ENCODE measurements around the gene ARHGAP6.
A peak's percentile ranks its signal among the peaks of the same experiment; 100 is the strongest.
"Not testable (repeated sequence)": the region's sequence is repeated elsewhere in the genome, so short reads cannot be mapped to it uniquely, and the experiment has no call there.

Gene ARHGAP6

GRCh38 chrX:11395859-11396258, 269.9 kb downstream of the ARHGAP6 start:
- DNase-seq (ENCODE audit: low read depth): no peak

- DNase-seq (ENCODE audit: low read depth): no peak
Observed at GRCh38 chrX:11393949-11394654, 271.6 kb downstream of the ARHGAP6 start.

- no peak for DNase-seq (ENCODE audit: low read depth)
Observed at GRCh38 chrX:11386812-11387211, 278.9 kb downstream of the ARHGAP6 start.

GRCh38 chrX:11386001-11386523, 279.7 kb downstream of the ARHGAP6 start:
- peak; percentile 83 for DNase-seq (ENCODE audit: low read depth)

- DNase-seq (ENCODE audit: low read depth): no peak
Observed at GRCh38 chrX:11382930-11383329, 282.8 kb downstream of the ARHGAP6 start.

- peak; percentile 61 for DNase-seq (ENCODE audit: low read depth)
Observed at GRCh38 chrX:11381464-11381863, 284.3 kb downstream of the ARHGAP6 start.

GRCh38 chrX:11380187-11380844, 285.4 kb downstream of the ARHGAP6 start:
- no peak for DNase-seq (ENCODE audit: low read depth)

GRCh38 chrX:11376163-11376562, 289.6 kb downstream of the ARHGAP6 start:
- no peak for DNase-seq (ENCODE audit: low read depth)

- peak; percentile 29 for DNase-seq (ENCODE audit: low read depth)
Observed at GRCh38 chrX:11375614-11376119, 290.1 kb downstream of the ARHGAP6 start.

GRCh38 chrX:11374570-11374969, 291.1 kb downstream of the ARHGAP6 start:
- DNase-seq (ENCODE audit: low read depth): no peak

GRCh38 chrX:11371106-11371505, 294.6 kb downstream of the ARHGAP6 start:
- DNase-seq (ENCODE audit: low read depth): no peak

GRCh38 chrX:11367609-11368430, 297.9 kb downstream of the ARHGAP6 start:
- peak; percentile 18 for DNase-seq (ENCODE audit: low read depth)

- DNase-seq (ENCODE audit: low read depth): no peak
Observed at GRCh38 chrX:11366998-11367595, 298.6 kb downstream of the ARHGAP6 start.

GRCh38 chrX:11365426-11365825, 300.3 kb downstream of the ARHGAP6 start:
- no peak for DNase-seq (ENCODE audit: low read depth)

GRCh38 chrX:11364835-11365234, 300.9 kb downstream of the ARHGAP6 start:
- DNase-seq (ENCODE audit: low read depth): no peak

- DNase-seq (ENCODE audit: low read depth): not testable (repeated sequence)
Observed at GRCh38 chrX:11363825-11364224, 301.9 kb downstream of the ARHGAP6 start.

GRCh38 chrX:11363069-11363594, 302.6 kb downstream of the ARHGAP6 start:
- no peak for DNase-seq (ENCODE audit: low read depth)

GRCh38 chrX:11361666-11362065, 304.1 kb downstream of the ARHGAP6 start:
- not testable (repeated sequence) for DNase-seq (ENCODE audit: low read depth)

- peak; percentile 12 for DNase-seq (ENCODE audit: low read depth)
Observed at GRCh38 chrX:11355944-11356343, 309.8 kb downstream of the ARHGAP6 start.

GRCh38 chrX:11355259-11355909, 310.3 kb downstream of the ARHGAP6 start:
- no peak for DNase-seq (ENCODE audit: low read depth)

GRCh38 chrX:11352296-11352741, 313.4 kb downstream of the ARHGAP6 start:
- peak; percentile 68 for DNase-seq (ENCODE audit: low read depth)
